SJSA1 (cell line): ENCODE results near the gene ETV2. TPM values are rescaled to one million over a fixed set of nuclear protein-coding genes. Genes with fewer than 3 reads are reported as not detected.

Experiments used
- DNase-seq, 2 experiments: peaks; one replicate each; pipeline ENCODE4 v3.0.0-alpha.2; 2015 to 2020; ENCODE audit warnings: low spot score in 2 of 2, low read depth in 1 of 2
- H3K27ac ChIP-seq: fragments of 250-450 bp; sonication (Bioruptor Pico); 2 replicates; pipeline ENCODE4 v1.5.1; 2020; ENCODE audit warnings: mild to moderate bottlenecking, moderate library complexity
- H3K27me3 ChIP-seq: fragments of 250-450 bp; sonication (Bioruptor Pico); replicated peaks from 2 replicates; pipeline ENCODE4 v1.5.1; 2020; ENCODE audit warnings: mild to moderate bottlenecking, moderate library complexity
- H3K36me3 ChIP-seq: fragments of 250-450 bp; sonication (Bioruptor Pico); 2 replicates; pipeline ENCODE4 v1.5.1; 2020; ENCODE audit warnings: mild to moderate bottlenecking
- H3K4me1 ChIP-seq: fragments of 250-450 bp; sonication (Bioruptor Pico); replicated peaks from 2 replicates; pipeline ENCODE4 v1.6.1; 2021; ENCODE audit warnings: mild to moderate bottlenecking
- H3K4me3 ChIP-seq: fragments of 250-450 bp; sonication (Bioruptor Pico); 2 replicates; pipeline ENCODE4 v1.5.1; 2020; ENCODE audit warnings: mild to moderate bottlenecking
- H3K9me3 ChIP-seq: fragments of 250-450 bp; sonication (Bioruptor Pico); replicated peaks from 2 replicates; pipeline ENCODE4 v1.5.1; 2020; ENCODE audit warnings: mild to moderate bottlenecking
- total RNA-seq: library from RNA; depleted of rRNA; stranded (reverse); fragments of >200 nt; shearing (Covaris generic); gene quantifications from 2 replicates; pipeline ENCODE4 v1.2.3, GENCODE V29; 2014

Gene ETV2
- total RNA-seq, 1 experiment from 2014 or later: 0.82 TPM

- Histone ChIP-seq H3K4me1 (no peaks in the 10 kb centered on the region), H3K27me3 (no peaks in the 10 kb centered on the region), H3K4me3 (no peak overlapping the region), H3K9me3 (no peaks in the 10 kb centered on the region), H3K36me3 (peaks cover 76% of the 10 kb centered on the region), H3K27ac (no peak overlapping the region)
- DNase-seq: no peak
These were observed 14.1 kb downstream of the ETV2 start for GRCh38 chr19:35655600-35655999.

GRCh38 chr19:35656700-35657099 lies 15.2 kb downstream of the ETV2 start:
- Histone ChIP-seq H3K4me1 (no peaks in the 10 kb centered on the region), H3K27ac (no peak overlapping the region), H3K9me3 (no peaks in the 10 kb centered on the region), H3K36me3 (peaks cover 68% of the 10 kb centered on the region), H3K27me3 (no peaks in the 10 kb centered on the region), H3K4me3 (no peak overlapping the region)
- no peak for DNase-seq

- Histone ChIP-seq H3K36me3 (peaks cover 67% of the 10 kb centered on the region), H3K4me3 (no peak overlapping the region), H3K27me3 (no peaks in the 10 kb centered on the region), H3K4me1 (no peaks in the 10 kb centered on the region), H3K9me3 (no peaks in the 10 kb centered on the region), H3K27ac (no peak overlapping the region)
- DNase-seq: no peak
These were observed 16.6 kb downstream of the ETV2 start for GRCh38 chr19:35657904-35658700.

- Histone ChIP-seq H3K4me1 (no peaks in the 10 kb centered on the region), H3K27me3 (no peaks in the 10 kb centered on the region), H3K4me3 (no peak overlapping the region), H3K27ac (no peak overlapping the region), H3K36me3 (peaks cover 55% of the 10 kb centered on the region), H3K9me3 (no peaks in the 10 kb centered on the region)
- no peak for DNase-seq
These were observed 20.4 kb downstream of the ETV2 start for GRCh38 chr19:35661995-35662340.

GRCh38 chr19:35663981-35664380 lies 22.4 kb downstream of the ETV2 start:
- Histone ChIP-seq H3K27me3 (no peaks in the 10 kb centered on the region), H3K9me3 (no peaks in the 10 kb centered on the region), H3K4me3 (no peak overlapping the region), H3K27ac (no peak overlapping the region), H3K4me1 (no peaks in the 10 kb centered on the region), H3K36me3 (peaks cover 41% of the 10 kb centered on the region)
- no peak for DNase-seq

GRCh38 chr19:35665157-35665556 lies 23.6 kb downstream of the ETV2 start:
- H3K9me3 ChIP-seq: no peaks in the 10 kb centered on the region
- H3K36me3 ChIP-seq: peaks cover 32% of the 10 kb centered on the region
- H3K4me3 ChIP-seq: no peak overlapping the region
- H3K27ac ChIP-seq: no peak overlapping the region
- no peak for DNase-seq
- no peaks in the 10 kb centered on the region for H3K27me3 ChIP-seq
- H3K4me1 ChIP-seq: no peaks in the 10 kb centered on the region

GRCh38 chr19:35665604-35666003 lies 24.1 kb downstream of the ETV2 start:
- Histone ChIP-seq H3K36me3 (peaks cover 28% of the 10 kb centered on the region), H3K4me3 (no peak overlapping the region), H3K4me1 (no peaks in the 10 kb centered on the region), H3K27ac (no peak overlapping the region), H3K27me3 (no peaks in the 10 kb centered on the region), H3K9me3 (no peaks in the 10 kb centered on the region)
- DNase-seq: no peak

GRCh38 chr19:35666251-35666913 lies 24.8 kb downstream of the ETV2 start, which contains the start of gene UPK1A:
TSS of gene UPK1A (plus strand) at chr19:35666517. CDS start at chr19:35666813, 296 bp downstream.
- Histone ChIP-seq H3K36me3 (peaks cover 28% of the 10 kb centered on the region), H3K4me1 (no peaks in the 10 kb centered on the region), H3K27ac (no peak within 1 kb of the TSS), H3K9me3 (no peaks in the 10 kb centered on the region), H3K4me3 (no peak within 1 kb of the TSS), H3K27me3 (0 out of 2 replicates have a peak, but pooled peaks cover 3% of the 10 kb centered on the region)
- DNase-seq: no peak

- Histone ChIP-seq H3K4me1 (peaks cover 6% of the 10 kb centered on the region; the same call in 1 of the 2 replicates), H3K36me3 (peaks cover 10% of the 10 kb centered on the region), H3K4me3 (no peak overlapping the region), H3K27me3 (peaks cover 8% of the 10 kb centered on the region), H3K27ac (no peak overlapping the region), H3K9me3 (no peaks in the 10 kb centered on the region)
- no peak for DNase-seq
These were observed 28.0 kb downstream of the ETV2 start for GRCh38 chr19:35669566-35669965.

- Histone ChIP-seq H3K9me3 (no peaks in the 10 kb centered on the region), H3K27ac (no peak overlapping the region), H3K4me3 (no peak overlapping the region), H3K36me3 (peaks cover 7% of the 10 kb centered on the region), H3K27me3 (peaks cover 8% of the 10 kb centered on the region), H3K4me1 (peaks cover 6% of the 10 kb centered on the region; the same call in 1 of the 2 replicates)
- no peak for DNase-seq
These were observed 28.4 kb downstream of the ETV2 start for GRCh38 chr19:35669974-35670373.

GRCh38 chr19:35670686-35671085 lies 29.1 kb downstream of the ETV2 start:
- no peak for DNase-seq
- Histone ChIP-seq H3K4me3 (no peak overlapping the region), H3K27ac (no peak overlapping the region), H3K4me1 (peaks cover 6% of the 10 kb centered on the region; the same call in 1 of the 2 replicates), H3K9me3 (no peaks in the 10 kb centered on the region), H3K27me3 (peaks cover 8% of the 10 kb centered on the region), H3K36me3 (peaks cover under 1% of the 10 kb centered on the region; the same call in 1 of the 2 replicates)

GRCh38 chr19:35671818-35672217 lies 30.3 kb downstream of the ETV2 start:
- Histone ChIP-seq H3K9me3 (no peaks in the 10 kb centered on the region), H3K4me1 (peaks cover 6% of the 10 kb centered on the region; the same call in 1 of the 2 replicates), H3K36me3 (no peaks in the 10 kb centered on the region), H3K27me3 (peaks cover 8% of the 10 kb centered on the region), H3K27ac (no peak overlapping the region), H3K4me3 (no peak overlapping the region)
- DNase-seq: no peak

GRCh38 chr19:35673121-35673804 lies 31.7 kb downstream of the ETV2 start:
- H3K4me3 ChIP-seq: peak overlapping the region; percentile 19
- peaks cover 6% of the 10 kb centered on the region; the same call in 1 of the 2 replicates for H3K4me1 ChIP-seq
- peaks cover 8% of the 10 kb centered on the region for H3K27me3 ChIP-seq
- no peaks in the 10 kb centered on the region for H3K36me3 ChIP-seq
- peak; percentile 39 to 59 for DNase-seq
- H3K9me3 ChIP-seq: no peaks in the 10 kb centered on the region
- no peak overlapping the region for H3K27ac ChIP-seq
